Stimulated activated CD8-positive, alpha-beta memory T cell treated with anti-CD3 and anti-CD28 coated beads, Interleukin-4, amount 100 ng/mL, for 1 hour (primary cell): ENCODE results near the gene ANKRD45.
A peak's percentile ranks its signal among the peaks of the same experiment; 100 is the strongest.
"Not testable (repeated sequence)": the region's sequence is repeated elsewhere in the genome, so short reads cannot be mapped to it uniquely, and the experiment has no call there.

Experiments used
- DNase-seq, 2 donors: peaks; one replicate each; pipeline ENCODE4 v3.0.0-alpha.2; 2020; ENCODE audit warnings: low read depth in 2 of 2, low spot score in 1 of 2

Gene ANKRD45

GRCh38 chr1:173669491-173669941 lies at the start of gene ANKRD45:
Gene ANKRD45, minus strand, starts transcription at chr1:173669851. Its CDS starts 10,433 bp downstream, at chr1:173659418.
- DNase-seq = no peak

- no peak for DNase-seq
These were observed 47.6 kb upstream of the ANKRD45 start for GRCh38 chr1:173717238-173717637.

GRCh38 chr1:173715538-173715844 lies 45.8 kb upstream of the ANKRD45 start:
- no peak for DNase-seq

GRCh38 chr1:173714759-173715537 lies 45.3 kb upstream of the ANKRD45 start, which contains the start of gene KLHL20:
Gene KLHL20, plus strand, starts transcription at chr1:173714981. Its CDS starts 1,063 bp downstream, at chr1:173716044.
- peak; percentile 57 to 67 for DNase-seq

GRCh38 chr1:173714441-173714758 lies 44.7 kb upstream of the ANKRD45 start:
- no peak for DNase-seq

- DNase-seq = no peak
These were observed 39.1 kb upstream of the ANKRD45 start for GRCh38 chr1:173708787-173709186.

- no peak for DNase-seq
These were observed 35.5 kb upstream of the ANKRD45 start for GRCh38 chr1:173705117-173705516.

- no peak for DNase-seq
These were observed 33.1 kb upstream of the ANKRD45 start for GRCh38 chr1:173702736-173703135.

- not testable (repeated sequence) for DNase-seq
These were observed 31.6 kb upstream of the ANKRD45 start for GRCh38 chr1:173701299-173701698.

- no peak for DNase-seq
These were observed 23.6 kb upstream of the ANKRD45 start for GRCh38 chr1:173693238-173693637.

GRCh38 chr1:173688300-173688699 lies 18.6 kb upstream of the ANKRD45 start:
- DNase-seq = no peak

- not testable (repeated sequence) for DNase-seq
These were observed 15.5 kb upstream of the ANKRD45 start for GRCh38 chr1:173685121-173685520.

- not testable (repeated sequence) for DNase-seq
These were observed 14.2 kb upstream of the ANKRD45 start for GRCh38 chr1:173683838-173684237.

GRCh38 chr1:173682184-173682583 lies 12.5 kb upstream of the ANKRD45 start:
- DNase-seq = no peak

GRCh38 chr1:173680152-173680551 lies 10.5 kb upstream of the ANKRD45 start:
- not testable (repeated sequence) for DNase-seq

- not testable (repeated sequence) for DNase-seq
These were observed 4.8 kb upstream of the ANKRD45 start for GRCh38 chr1:173674496-173674895.

- no peak for DNase-seq
These were observed 3.0 kb downstream of the ANKRD45 start for GRCh38 chr1:173666646-173667045.

- no peak for DNase-seq
These were observed 6.5 kb downstream of the ANKRD45 start for GRCh38 chr1:173663159-173663558.

- DNase-seq = no peak
These were observed 7.9 kb downstream of the ANKRD45 start for GRCh38 chr1:173661763-173662162.

- no peak for DNase-seq
These were observed 8.4 kb downstream of the ANKRD45 start for GRCh38 chr1:173661271-173661670.

- DNase-seq = no peak
These were observed 9.3 kb downstream of the ANKRD45 start for GRCh38 chr1:173660306-173660705.

- no peak for DNase-seq
These were observed 20.6 kb downstream of the ANKRD45 start for GRCh38 chr1:173648880-173649605.
